ENCODE results near the gene CACNA1B. TPM values are rescaled to one million over a fixed set of nuclear protein-coding genes. Genes with fewer than 3 reads are reported as not detected.

Gene CACNA1B
- total and polyA plus RNA-seq, 2 donors (not counting 1 experiment from before 2014, with no cell fraction given), result 0.15 TPM; not detected in 1

DNA sequence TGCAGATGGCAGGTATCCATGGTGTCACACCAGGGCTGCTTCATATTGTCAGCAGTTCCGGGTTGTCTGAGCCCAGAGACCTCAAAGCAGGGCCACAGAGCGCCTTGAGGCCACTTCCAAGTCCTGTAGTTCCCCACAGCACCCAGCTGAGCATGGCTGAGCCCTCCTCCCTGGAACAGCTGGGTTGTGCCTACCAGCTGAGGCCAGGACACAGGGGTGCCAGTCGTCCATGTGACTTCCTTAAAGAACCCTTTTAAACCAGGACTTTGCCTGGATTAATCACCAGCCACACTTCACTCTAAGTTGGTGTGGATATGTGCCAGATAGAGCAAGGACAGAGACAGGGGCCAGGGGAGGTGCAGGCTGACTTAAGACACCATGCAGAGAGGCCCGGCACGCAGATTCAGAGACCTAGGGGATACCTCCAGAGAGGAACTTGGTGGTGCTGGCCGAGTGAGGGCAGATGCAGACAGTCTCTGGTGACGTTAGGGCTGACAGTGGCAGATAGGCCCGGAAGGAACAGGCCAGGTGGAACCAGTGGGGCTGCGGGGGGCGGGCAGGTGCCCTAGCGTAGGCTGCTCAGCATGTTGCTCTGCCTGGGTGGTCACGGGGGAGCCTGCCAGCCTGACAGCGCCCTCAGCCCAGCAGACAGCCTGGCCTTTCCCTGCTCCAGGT lies 142.7 kb downstream of the CACNA1B start:
- peak; percentile 10 for ATAC-seq (ENCODE audit: low read depth)
- peak; percentile 9 for DNase-seq
- H3K27ac Mint-ChIP-seq, result no peak overlapping the region
- Histone ChIP-seq H3K27ac (ENCODE audit: low read length in 2 of 2) (no peak overlapping the region), H3K4me3 (ENCODE audit: control extremely low read depth in 1 of 5, extremely low read depth in 1 of 5, insufficient read depth in 1 of 5, low read depth in 2 of 5, low read length in 4 of 5) (no peak overlapping the region), H4K20me1 (ENCODE audit: control insufficient read depth, insufficient read depth, low read length, poor library complexity, severe bottlenecking) (no peaks in the 10 kb centered on the region), H3K79me2 (ENCODE audit: control insufficient read depth, insufficient read depth, low read length) (no peaks in the 10 kb centered on the region), H3K36me3 (replicated peaks in 1 of 2; ENCODE audit: control extremely low read depth in 1 of 2, control insufficient read depth in 1 of 2, extremely low read depth in 1 of 2, insufficient read depth in 2 of 2, low read length in 1 of 2) (no peaks in the 10 kb centered on the region), H3K4me2 (replicated peaks; ENCODE audit: low read depth, low read length, poor library complexity, severe bottlenecking) (no peak overlapping the region), H3K4me1 (ENCODE audit: control insufficient read depth in 2 of 2, insufficient read depth in 2 of 2, low read length in 2 of 2) (peaks cover 0 to 8% of the 10 kb centered on the region in 2 donors), H3K27me3 (replicated peaks in 1 of 4; ENCODE audit: control extremely low read depth in 1 of 4, control insufficient read depth in 3 of 4, insufficient read depth in 4 of 4, low read length in 3 of 4) (peaks cover 0 to 17% (median 6%) of the 10 kb centered on the region in 4 experiments), H3K9me3 (ENCODE audit: control extremely low read depth in 1 of 3, control insufficient read depth in 2 of 3, insufficient read depth in 1 of 3, low read length in 2 of 3) (no peaks in the 10 kb centered on the region), H2AFZ (ENCODE audit: insufficient read depth, low read depth, low read length, poor library complexity, severe bottlenecking) (no peak overlapping the region), H3K9ac (ENCODE audit: low read length) (no peak overlapping the region)
- 79% methylated on average over 12 of the region's 13 CpGs for WGBS (ENCODE audit: insufficient coverage)
- no peak overlapping the region for H3K4me3 Mint-ChIP-seq
- no peaks in the 10 kb centered on the region for H3K9me3 Mint-ChIP-seq (ENCODE audit: insufficient read depth)
- ChIA-PET POLR2A (interaction anchor here (0.6 to 0.7 kb wide), 2 partner anchors 19 to 26 kb away, joined by 4 to 7 read pairs; no protein-coding TSS in a partner anchor), CTCF (no interaction called here)
- peaks cover 5% of the 10 kb centered on the region for H3K4me1 Mint-ChIP-seq
- intact Hi-C loops (cut with micrococcal nuclease), result no loop called here
- H3K27me3 Mint-ChIP-seq, result peaks cover 20% of the 10 kb centered on the region
- TF ChIP-seq, protein P1, sequence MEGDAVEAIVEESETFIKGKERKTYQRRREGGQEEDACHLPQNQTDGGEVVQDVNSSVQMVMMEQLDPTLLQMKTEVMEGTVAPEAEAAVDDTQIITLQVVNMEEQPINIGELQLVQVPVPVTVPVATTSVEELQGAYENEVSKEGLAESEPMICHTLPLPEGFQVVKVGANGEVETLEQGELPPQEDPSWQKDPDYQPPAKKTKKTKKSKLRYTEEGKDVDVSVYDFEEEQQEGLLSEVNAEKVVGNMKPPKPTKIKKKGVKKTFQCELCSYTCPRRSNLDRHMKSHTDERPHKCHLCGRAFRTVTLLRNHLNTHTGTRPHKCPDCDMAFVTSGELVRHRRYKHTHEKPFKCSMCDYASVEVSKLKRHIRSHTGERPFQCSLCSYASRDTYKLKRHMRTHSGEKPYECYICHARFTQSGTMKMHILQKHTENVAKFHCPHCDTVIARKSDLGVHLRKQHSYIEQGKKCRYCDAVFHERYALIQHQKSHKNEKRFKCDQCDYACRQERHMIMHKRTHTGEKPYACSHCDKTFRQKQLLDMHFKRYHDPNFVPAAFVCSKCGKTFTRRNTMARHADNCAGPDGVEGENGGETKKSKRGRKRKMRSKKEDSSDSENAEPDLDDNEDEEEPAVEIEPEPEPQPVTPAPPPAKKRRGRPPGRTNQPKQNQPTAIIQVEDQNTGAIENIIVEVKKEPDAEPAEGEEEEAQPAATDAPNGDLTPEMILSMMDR (IDR thresholded peaks at IDR 0.05), result no peak
- no peak for TF ChIP-seq EZH2 (IDR thresholded peaks at IDR 0.05; ENCODE audit: borderline replicate concordance, insufficient read depth, low read depth, low read length, poor library complexity, severe bottlenecking)

DNA sequence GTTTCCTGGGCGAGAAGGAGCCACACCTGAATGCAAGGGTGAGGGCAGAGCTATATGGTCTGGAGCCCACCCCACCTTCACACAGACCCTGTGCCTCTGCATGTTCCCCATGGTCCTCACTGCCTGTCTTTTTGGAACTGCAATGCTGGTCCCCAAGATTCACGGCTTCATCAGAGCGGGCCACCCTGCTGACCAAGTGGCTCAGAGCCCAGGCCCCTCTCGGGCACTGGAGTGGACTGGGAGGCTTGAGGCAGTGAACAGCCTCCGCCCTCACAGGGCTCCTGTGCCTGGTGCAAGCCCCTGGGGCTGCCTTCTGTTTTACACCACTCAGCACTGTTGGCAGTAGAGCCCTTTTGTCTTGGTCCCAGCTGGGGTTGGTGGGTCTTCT lies 143.2 kb downstream of the CACNA1B start:
- Mint-ChIP-seq H3K27ac (no peak overlapping the region), H3K4me1 (peaks cover 5% of the 10 kb centered on the region), H3K4me3 (no peak overlapping the region), H3K27me3 (peaks cover 25% of the 10 kb centered on the region), H3K9me3 (ENCODE audit: insufficient read depth) (no peaks in the 10 kb centered on the region)
- Histone ChIP-seq H4K20me1 (ENCODE audit: control insufficient read depth, insufficient read depth, low read length, poor library complexity, severe bottlenecking) (no peaks in the 10 kb centered on the region), H2AFZ (ENCODE audit: insufficient read depth, low read depth, low read length, poor library complexity, severe bottlenecking) (no peak overlapping the region), H3K27me3 (replicated peaks in 1 of 4; ENCODE audit: control extremely low read depth in 1 of 4, control insufficient read depth in 3 of 4, insufficient read depth in 4 of 4, low read length in 3 of 4) (peaks cover 0 to 19% (median 6%) of the 10 kb centered on the region in 4 experiments), H3K9ac (ENCODE audit: low read length) (no peak overlapping the region), H3K9me3 (ENCODE audit: control extremely low read depth in 1 of 3, control insufficient read depth in 2 of 3, insufficient read depth in 1 of 3, low read length in 2 of 3) (no peaks in the 10 kb centered on the region), H3K79me2 (ENCODE audit: control insufficient read depth, insufficient read depth, low read length) (no peaks in the 10 kb centered on the region), H3K4me3 (ENCODE audit: control extremely low read depth in 1 of 5, extremely low read depth in 1 of 5, insufficient read depth in 1 of 5, low read depth in 2 of 5, low read length in 4 of 5) (no peak overlapping the region), H3K4me1 (ENCODE audit: control insufficient read depth in 2 of 2, insufficient read depth in 2 of 2, low read length in 2 of 2) (peaks cover 0 to 8% of the 10 kb centered on the region in 2 donors), H3K4me2 (replicated peaks; ENCODE audit: low read depth, low read length, poor library complexity, severe bottlenecking) (no peak overlapping the region), H3K36me3 (replicated peaks in 1 of 2; ENCODE audit: control extremely low read depth in 1 of 2, control insufficient read depth in 1 of 2, extremely low read depth in 1 of 2, insufficient read depth in 2 of 2, low read length in 1 of 2) (no peaks in the 10 kb centered on the region), H3K27ac (ENCODE audit: low read length in 2 of 2) (no peak overlapping the region)
- POLR2A ChIA-PET, result no interaction called here
- TF ChIP-seq, protein P1 (IDR thresholded peaks at IDR 0.05), result no peak
- no peak for TF ChIP-seq EZH2 (IDR thresholded peaks at IDR 0.05; ENCODE audit: borderline replicate concordance, insufficient read depth, low read depth, low read length, poor library complexity, severe bottlenecking)
- WGBS (ENCODE audit: insufficient coverage), result 95% methylated on average over 5 of the region's 5 CpGs
- no peak for ATAC-seq (ENCODE audit: low read depth)
- DNase-seq, result no peak
- CTCF ChIA-PET, result no interaction called here
- intact Hi-C loops (cut with micrococcal nuclease), result no loop called here
